Measurements from ENCODE around the gene MGRN1.

MGRN1 gene

DNA sequence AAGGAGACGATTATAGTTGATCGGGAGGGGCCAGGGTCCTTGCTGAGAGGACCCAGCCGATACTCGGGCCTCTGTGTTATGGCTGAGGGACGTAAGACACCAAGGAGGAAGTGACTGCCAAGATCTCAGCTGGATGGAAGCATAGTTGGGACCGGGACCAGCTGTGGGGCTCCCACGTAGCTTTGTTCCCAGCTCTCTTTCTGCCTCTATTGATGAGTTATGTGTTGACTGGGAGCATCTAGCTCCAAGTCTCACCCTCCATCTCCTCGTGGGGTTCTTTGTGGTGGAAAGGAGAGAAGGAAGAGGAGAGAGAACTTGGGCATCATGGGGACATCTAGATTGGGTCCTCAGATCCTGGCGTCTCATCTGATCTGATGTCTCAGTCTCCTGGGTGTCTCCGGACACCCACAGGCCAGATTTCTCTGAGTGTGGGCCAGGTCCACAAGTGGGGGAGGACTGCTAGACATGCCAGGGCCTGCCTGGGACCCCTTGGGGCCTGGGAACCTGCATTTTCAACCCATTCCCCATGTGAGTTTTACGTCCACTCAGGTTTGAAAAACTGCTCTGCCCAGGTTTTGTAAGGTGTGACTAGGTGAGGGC, 1.0 kb downstream of the MGRN1 start:
- no peak for DNase-seq

DNA sequence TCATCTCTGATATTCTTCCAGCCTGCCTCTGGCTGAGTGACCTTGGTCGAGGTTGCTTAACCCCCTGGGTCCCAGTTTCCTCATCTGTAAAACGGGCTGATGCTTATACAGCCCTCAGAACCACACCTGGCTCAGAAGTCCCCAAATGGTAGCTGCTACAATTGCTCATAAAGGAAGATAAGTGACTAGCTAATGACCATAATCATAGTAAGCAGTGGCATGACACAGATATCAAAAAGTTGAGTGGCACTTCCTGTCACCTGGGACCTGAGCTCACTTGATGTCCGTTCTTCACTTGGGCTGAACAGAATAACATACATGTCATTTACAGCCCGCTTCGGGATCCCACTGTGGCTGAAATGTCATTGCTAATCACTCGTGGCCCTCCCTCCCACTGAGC, 1.8 kb downstream of the MGRN1 start:
- no peak for DNase-seq

DNA sequence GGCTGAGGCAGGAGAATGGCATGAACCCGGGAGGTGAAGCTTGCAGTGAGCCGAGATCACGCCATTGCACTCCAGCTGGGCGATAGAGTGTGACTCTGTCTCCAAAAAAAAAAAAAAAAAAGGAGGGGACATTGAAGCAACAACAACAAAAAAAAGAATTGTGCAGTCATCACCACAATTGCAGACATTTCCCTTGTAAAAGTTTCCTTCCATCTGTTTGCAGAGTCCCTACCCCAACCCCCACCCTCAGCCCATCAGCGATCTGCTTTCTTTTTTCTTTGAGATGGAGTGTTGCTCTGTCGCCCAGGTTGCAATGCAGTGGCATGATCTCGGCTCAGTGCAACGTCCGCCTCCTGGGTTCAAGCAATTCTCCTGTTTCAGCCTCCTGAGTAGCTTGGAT, 3.7 kb downstream of the MGRN1 start:
- DNase-seq: no peak

DNA sequence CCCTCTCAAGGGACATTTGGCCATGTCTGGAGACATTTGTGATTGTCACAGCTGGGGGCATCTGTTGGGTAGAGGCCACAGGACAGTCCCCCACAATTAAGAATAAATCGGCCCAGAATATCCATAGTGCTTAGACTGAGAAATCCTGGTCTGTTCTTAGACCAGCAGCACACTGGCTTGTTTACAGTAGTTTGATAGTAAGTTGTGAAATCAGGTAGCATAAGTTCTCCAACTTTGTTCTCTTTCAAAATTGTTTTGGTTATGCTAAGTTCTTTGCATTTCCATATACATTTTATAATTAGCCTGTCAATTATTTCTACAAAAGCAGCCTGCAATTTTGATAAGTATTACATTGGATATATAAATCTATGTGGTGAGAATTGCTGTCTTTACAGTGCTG, 6.8 kb downstream of the MGRN1 start:
- DNase-seq: no peak

DNA sequence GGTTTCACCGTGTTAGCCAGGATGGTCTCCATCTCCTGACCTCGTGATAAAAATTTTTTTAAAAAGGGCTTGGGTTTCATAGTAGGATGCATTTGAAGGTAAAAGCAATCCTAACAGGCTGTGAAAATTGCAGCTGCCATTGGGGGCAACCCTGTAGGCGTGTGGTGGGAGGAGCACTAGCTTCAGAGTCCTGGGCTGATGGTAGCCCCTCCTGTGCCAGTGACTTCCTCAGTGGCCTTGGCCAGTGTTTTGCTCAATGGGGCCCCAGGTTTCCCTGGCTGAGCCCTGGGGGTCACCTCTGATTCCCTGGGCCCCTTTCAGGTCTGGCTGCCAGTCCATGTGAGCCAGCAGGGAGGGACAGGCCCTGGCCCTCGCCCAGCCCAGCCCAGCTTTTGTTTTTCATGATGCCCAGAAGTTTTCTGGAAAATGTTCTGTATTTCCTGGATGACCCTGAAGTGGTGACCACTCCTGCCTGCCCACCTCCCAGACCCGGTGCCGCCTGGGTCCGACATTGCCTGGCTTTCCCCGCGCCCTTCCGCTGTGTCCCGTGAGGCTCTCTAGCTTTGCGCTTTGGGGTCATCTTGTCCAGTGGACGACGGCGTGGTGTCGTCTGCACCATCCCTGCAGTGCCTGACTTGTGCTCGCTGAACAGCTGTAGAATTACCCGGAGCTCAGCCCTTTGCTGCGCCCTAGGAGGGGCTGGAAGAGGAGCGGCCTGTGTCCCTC, 9.4 kb downstream of the MGRN1 start:
- DNase-seq: no peak

DNA sequence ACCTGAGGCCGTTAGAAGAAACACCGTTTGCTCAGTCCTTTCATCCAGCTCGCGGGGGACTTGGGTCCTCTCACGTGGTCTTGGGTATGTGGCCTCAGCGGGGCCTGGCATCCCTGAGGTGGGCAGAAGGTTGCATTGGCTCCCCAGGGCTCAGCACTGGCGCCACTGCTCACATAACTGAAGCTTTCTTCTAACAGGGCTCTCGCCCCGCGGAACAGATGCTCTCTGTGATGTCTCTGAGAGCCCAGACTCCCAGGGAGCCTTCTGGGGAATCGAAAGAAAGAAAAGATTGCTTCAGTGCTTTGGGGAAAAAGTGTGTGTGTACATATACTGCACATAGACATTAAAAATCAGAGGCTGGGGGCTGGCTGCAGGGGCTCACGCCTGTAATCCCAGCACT, 10.1 kb downstream of the MGRN1 start:
- no peak for DNase-seq

DNA sequence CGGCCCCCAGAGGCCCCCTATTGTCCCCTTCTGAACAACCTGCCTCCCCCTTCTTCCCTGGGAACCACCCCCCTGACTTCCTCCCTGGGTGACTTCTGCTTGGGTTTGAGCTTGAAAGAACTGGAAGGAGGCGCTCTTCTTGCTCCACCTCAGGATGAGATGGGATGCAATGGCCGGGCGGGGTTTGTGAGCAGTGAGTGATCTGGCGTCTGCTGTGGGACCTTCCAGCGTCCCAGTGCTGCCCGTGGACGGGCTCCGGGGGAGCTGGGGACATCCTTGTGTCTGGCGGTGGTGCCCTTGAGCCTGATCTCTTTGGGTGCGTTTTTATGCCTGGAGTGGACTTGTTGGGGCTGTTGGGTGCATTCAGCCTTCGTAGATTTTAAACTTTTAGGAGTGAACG, 11.6 kb downstream of the MGRN1 start:
- no peak for DNase-seq

DNA sequence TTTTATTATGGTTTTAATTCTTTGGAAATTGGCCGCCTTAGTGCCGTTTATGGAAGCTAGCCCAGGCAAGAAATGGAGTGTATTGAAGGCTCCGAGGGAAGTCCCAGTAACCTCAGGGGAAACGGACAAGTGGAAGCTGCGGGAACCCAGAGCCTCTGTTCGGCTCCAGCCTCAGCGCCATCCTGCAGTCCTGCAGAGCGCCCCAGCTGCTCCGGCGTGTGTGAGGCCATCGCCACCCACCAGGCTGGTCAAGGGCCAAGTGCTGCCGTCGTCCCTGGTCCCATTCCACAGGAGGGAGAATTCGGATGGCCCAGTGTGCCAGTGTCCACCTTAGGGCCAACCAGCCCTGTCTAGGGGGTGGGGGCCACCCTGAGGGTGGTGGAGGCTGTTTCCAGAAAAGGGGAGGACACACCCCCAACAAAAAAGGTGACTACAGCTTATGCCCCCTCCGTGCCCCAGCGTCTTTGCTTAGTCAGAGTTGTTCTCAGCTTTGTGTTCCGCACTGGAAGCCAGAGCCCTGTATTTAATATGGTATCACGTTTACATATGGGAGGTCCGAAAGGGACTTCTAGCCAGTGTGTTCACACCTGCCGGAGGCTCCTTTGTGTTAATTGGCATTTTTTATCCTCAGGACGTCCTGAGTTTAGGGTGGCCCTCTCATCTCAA, 13.0 kb downstream of the MGRN1 start:
- DNase-seq: no peak

DNA sequence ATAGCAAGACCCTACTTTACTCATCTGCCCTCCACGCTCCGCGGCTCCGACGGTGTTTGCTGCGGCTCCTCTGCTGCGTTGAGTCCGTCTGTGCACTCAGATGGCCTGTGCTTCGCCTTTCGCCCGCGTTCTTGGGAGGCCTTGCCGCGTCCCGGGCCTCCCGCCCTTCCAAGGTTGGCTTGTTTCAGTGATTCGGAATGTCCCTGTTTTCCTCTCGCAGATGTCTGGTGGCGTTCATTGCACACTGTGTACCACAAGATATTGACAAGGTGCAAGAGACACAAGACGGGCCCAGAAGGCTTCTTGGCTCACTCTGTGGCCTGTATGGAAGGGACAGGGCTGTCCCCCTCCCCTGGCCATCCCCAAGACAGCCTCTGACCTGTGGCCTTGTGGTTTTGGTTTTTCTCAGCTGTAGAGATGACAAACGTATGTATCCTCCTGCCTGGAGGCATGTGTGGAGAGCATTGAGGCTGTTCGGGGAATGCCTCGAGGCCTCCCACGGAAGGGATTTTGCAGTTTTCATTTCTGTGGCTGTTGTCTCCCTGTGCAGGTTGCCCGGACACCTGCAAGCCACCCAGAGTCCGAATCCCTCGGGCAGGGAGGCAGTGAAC, 15.4 kb downstream of the MGRN1 start:
- DNase-seq: no peak

DNA sequence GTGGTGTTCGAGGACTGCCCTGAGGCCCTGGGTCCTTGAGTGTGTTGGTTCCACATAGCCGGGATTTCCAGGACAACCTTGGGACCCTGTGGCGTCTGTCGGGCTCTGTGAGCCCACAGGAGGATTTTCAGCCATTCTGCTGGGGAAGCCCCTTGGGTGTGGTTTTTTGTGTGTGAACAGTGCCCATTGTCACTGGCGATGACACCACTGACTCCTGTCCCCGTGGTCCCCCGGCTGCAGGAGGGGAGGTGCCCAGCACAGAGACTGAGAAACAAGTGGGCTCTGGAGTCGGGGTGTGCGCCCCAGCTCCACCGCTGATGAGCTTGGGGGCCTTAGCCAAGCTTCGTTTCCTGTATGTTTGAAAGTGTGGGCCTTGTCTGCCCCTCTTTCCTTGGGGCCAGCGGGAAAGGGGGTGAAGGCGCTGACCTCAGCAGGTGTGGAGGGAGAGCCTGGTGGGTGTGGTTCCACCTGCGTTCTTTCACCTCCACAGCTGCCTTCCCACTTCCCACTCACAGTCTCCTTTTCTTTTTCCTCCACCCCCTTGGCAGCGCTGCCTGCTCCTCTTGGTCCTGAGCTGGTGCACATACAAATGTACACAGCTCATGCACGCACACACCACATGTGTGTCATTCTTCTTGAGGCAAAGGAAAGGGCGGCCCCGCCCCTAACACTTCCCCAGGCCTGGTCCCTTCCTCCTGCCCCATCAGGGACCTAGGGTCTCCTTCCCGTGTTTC, 16.1 kb downstream of the MGRN1 start:
- DNase-seq: no peak

DNA sequence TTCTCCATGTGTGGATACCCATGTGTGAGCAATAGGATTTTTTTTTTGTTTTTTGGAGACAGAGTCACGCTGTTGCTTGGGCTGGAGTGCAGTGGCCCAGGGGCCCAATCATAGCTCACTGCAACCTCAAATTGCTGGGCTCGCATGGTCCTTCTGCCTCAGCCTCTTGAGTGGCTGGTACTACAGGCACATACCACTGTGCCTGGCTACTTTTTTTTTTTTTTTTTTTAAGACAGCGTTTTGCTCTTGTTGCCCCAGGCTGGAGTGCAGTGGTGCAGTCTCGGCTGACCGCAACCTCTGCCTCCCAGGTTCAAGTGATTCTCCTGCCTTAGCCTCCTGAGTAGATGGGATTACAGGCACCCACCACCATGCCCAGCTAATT, 16.7 kb downstream of the MGRN1 start:
- no peak for DNase-seq

DNA sequence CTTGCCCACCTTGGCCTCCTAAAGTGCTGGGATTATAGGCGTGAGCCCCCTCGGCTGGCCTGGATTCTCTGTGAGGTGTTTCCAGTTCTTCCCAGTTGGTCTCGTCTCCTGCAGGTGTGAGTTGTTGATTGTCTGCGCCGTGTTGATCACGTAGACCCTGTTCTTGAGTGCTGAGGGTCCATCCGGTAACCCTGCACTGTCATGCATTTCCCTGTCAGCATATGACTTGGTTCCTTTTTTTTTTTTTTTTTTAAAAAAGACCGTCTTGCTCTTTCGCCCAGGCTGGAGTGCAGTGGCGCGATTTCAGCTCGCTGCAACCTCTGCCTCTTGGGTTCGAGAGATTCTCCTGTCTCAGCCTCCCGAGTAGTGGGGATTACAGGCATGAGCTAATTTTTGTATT, 17.3 kb downstream of the MGRN1 start:
- no peak for DNase-seq

DNA sequence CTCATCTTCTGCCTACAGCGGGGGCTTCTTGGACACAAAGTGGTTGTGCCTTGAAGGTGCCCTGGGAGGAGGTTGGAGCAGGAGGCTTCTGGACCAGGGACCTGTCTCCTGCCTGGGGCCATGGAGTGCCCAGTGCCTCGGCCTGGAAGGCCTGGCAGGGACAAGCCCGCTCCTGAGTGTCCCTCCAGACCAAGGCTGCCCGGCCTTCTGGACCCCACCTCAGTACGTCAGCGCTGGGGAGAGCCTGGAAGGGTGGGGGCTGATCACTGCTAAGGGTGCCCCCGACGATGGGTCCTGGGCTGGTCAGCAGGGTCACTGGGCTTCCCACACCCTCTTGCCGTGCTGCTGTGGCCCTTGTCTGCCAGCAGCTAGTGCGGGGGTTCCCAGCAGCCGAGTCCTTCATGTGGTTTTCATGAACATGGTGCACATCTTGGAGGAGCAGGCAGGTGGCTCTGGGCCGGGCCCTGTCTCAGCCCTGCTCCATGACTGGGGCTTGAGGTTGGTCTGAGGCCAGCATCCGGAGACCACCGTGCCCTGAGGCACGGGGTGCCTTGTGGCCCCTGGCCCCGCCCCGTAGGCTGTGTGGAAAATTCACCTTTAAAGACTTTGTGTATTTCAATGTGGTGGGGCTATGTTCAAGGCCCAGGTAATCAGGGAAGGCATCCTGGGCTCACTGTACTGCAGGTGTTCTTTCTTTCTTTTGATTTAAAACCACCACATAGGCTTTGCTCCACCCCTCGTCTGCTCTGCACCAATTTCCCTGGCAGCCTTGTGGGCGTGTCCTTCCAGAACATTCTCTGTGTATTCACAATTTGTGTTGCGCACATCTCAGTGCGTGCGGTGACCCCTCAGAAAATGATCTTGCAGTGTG, 22.4 kb downstream of the MGRN1 start:
- no peak for DNase-seq

DNA sequence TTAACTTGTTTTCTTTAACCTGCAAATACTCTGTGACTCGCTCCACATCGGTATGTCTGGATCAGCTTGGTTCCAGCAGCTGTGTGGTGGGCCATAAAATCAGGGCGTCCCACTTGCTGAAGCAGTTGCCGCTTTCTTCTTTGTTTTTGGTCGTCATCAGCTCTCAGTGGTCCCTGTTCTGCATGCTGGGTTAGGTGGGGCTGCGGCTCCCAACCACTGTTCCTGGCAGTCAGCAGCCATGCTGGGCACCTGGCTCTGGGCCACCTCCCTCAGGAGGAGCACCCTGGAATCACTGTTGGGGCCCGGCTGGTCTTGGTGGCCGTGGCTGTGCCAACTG, 23.0 kb downstream of the MGRN1 start:
- DNase-seq: no peak

DNA sequence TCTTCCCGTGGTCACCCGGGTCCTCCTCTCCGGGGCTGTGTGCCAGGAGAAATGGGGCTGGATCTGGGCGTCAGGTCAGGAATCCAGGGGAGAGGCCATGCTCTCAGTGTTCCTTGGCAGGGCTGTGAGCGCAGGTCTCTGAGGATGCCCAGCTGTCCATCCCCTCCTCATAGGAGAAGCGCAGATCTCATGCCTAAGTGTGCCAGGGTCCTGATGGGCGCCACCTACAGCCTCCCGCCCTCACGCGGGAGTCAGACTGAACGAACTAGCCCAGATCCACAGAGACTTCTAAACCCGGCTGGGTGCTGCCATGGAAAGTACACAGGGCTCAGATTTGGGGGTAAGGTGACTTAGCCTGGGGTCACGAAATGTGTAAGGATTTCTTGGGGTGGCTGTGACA, 24.3 kb downstream of the MGRN1 start:
- no peak for DNase-seq

DNA sequence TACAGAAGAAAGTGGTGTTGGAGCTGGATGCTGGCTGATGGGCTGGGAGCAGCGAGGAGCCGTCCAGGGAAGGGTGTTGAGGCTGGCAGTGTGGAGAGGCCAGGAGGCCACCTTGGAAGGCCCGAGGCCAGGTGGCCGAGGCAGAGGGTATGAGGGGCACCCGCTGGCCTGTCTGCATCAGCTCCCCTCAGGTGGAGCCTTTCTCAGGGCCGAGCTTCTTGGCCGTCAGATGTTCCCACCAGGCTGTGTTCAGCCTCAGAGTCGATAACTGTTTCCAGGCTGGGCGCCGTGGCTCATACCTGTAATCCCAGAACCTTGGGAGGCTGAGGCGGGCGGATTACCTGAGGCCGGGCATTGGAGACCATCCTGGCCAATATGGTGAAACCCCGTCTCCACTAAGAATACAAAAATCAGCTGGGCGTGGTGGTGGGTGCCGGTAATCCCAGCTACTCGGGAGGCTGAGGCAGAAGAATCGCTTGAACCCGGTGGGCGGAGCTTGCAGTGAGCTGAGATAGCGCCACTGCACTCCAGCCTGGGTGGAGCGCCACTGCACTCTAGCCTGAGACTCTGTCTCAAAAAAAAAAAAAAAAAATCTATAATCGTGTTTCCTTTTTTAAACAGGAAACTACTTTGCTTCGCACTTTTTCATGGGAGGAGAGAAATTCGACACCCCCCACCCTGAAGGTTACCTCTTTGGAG, 25.3 kb downstream of the MGRN1 start:
- DNase-seq: no peak

DNA sequence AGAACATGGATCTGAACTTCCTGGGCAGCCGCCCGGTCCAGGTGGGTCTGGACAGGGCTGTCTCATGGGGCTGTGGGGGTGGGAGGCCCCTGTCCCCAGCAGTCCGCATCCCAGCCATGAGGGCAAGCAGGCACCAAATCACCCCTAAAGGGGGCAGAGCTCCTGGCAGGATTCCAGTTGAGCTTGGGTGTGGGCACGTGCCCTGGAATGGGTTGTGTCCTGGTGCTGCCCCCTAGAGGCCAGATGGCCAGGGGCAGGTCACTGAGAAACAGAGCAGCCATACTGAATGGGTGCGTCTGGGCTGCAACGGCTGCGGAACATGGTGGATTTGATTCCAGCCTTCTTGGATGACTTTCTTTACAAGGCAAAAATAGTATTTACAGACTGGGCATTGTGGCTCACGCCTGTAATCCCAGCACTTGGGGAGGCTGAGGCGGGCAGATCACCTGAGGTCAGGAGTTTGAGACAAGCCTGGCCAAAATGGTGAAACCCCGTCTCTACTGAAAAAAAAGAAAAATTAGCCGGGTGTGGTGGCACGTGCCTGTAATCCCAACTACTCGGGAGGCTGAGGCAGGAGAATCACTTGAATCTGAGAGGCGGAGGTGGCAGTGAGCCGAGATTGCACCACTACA, 25.9 kb downstream of the MGRN1 start:
- peak; percentile 7 for DNase-seq

DNA sequence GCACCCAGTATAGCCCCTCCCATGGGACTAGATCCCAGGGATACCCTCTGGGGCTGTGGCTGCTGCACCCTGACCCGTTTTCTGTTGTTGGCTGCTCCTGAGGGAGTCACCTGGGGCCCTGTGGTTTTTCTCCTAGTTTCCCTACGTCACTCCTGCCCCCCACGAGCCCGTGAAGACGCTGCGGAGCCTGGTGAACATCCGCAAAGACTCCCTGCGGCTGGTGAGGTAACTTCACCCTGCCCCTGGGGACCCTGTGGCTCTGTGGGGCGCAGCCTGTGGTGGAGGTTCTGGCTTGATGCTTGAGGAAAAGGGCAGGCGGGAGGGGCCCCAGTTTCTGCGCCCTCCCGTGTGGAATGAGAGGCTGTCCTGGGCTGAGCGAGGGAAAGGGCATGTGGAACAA, 27.2 kb downstream of the MGRN1 start:
- DNase-seq: no peak

DNA sequence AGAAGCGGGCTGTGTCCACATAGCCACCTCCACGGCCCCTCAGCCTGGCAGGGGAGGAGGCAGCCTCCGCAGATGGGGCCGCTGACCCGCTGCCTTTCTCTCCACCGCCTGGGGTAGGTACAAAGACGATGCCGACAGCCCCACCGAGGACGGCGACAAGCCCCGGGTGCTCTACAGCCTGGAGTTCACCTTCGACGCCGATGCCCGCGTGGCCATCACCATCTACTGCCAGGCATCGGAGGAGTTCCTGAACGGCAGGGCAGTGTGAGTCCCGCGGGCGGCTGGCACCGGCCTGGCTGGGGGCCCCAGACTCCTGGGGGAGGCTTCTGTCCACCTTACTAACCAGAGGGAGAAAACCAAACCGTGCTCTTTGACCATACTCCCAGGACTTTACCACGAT, 27.9 kb downstream of the MGRN1 start:
- no peak for DNase-seq

DNA sequence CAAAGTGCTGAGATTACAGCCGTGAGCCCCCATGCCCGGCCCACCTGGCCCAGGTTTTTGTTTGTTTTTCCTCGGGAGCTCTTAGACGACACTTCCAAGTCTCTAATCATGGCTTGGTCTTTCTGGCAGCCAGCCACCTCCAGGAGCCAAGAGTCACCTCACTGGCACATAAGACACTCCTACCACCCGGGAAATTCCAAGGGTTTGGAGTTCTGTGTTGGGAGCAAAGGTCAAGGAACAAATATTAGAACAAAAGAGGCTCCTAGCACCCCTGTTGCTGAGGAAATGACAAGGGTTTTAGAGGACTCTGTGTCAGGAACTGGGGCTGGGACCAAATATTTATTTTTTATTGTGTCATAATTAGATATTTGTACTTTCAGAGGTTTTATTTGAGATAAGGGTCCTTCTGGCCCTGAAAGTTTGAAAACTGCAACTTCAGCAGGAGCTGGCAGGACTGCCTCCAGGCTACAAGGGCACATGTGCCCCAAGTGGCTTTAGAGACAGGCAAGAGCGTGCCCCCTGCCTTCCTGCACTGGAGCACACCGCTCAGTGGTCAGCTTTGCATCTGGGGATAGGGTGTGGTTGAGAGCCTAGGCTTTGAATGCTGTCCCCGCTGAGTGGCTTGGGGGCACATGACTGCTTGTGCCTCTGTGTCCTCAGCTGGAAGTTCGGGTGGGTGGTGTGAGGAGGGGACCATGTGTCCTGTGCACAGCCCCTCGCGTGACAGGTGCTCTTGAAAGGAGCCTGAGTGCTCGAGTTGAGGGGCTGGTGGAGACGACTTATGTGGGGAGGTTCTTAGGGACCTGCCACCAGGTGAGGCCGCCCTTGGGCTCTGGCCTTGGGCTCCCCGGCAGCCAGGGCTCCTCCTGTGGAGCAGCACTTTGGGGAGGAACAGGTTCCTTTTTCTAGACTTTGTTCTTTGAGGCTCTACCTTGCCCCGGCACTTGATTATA, 29.7 kb downstream of the MGRN1 start:
- DNase-seq: no peak

Data from NCI-H510A treated with DMSO at 0.1 percent for 48 hours (cell line).